Limb (tissue), 2 donors: Measurements from ENCODE around the gene CDH23.
A peak's percentile ranks its signal among the peaks of the same experiment; 100 is the strongest.
"Not testable (repeated sequence)": the region's sequence is repeated elsewhere in the genome, so short reads cannot be mapped to it uniquely, and the experiment has no call there.

Experiments used
- DNase-seq, 2 donors: peaks; one replicate each; pipeline ENCODE4 v3.0.0-alpha.2; 2016; ENCODE audit errors: extremely low spot score in 2 of 2

Gene CDH23

GRCh38 chr10:71600242-71600641, 203.5 kb downstream of the CDH23 start:
- not testable (repeated sequence) for DNase-seq

GRCh38 chr10:71600849-71601248, 204.1 kb downstream of the CDH23 start:
- DNase-seq, result no peak

DNA sequence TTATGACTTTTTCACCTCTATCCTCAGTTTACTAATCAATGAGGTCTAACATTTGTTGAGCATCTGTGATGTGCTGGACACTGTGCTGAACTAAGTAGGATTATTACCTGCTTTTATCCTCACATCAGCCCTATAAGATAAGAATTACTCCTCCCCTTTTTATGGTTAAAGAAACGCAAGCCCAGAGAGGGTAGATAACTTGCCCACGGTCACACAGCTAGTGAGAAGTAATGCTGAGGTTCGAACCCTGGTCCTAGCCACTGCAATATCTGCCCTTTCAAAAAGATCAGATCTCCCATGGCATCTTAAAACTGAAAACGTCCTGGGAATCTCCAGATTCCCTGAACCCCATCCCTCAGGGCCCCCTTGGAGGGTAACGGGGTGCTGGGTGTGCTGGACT, 204.6 kb downstream of the CDH23 start:
- DNase-seq, result no peak

DNA sequence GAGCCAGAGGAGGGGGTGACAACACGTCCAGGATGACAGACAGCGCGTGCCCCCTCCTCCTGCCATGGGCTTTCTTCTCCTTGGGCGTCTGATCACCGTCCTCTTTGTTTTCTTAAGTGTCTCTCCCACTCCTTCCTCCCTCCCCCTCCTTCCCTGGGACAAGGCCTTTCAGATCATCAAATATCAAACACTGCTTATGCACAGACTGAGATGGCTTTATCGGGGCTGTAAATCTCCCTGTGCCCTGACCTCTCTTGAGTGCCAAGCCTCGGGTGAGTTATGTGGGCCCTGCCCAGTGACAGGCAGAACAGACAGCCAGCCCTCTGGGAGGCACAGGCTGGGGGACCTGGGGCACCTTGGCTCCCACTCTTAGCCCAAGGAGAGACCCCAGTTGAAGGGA, 206.4 kb downstream of the CDH23 start:
- no peak for DNase-seq

DNA sequence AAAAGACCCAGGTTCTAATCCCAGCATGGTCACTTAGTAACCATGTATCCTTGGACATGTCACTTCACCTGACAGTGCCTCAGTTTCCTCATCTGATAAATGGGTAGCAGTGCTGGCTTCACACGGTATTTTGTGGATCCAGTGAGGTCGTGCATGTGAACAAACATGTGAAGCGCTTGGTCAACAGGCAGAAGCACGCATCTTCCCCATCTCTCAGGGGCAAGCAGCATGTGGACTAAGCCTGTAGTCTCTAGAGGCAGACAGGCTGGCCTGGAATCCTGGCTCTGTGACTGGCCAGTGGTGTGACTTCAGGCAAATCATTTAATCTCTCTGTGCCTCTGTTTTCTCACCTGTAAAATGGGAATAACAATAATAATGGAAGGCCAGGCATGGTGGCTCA, 207.0 kb downstream of the CDH23 start:
- no peak for DNase-seq

DNA sequence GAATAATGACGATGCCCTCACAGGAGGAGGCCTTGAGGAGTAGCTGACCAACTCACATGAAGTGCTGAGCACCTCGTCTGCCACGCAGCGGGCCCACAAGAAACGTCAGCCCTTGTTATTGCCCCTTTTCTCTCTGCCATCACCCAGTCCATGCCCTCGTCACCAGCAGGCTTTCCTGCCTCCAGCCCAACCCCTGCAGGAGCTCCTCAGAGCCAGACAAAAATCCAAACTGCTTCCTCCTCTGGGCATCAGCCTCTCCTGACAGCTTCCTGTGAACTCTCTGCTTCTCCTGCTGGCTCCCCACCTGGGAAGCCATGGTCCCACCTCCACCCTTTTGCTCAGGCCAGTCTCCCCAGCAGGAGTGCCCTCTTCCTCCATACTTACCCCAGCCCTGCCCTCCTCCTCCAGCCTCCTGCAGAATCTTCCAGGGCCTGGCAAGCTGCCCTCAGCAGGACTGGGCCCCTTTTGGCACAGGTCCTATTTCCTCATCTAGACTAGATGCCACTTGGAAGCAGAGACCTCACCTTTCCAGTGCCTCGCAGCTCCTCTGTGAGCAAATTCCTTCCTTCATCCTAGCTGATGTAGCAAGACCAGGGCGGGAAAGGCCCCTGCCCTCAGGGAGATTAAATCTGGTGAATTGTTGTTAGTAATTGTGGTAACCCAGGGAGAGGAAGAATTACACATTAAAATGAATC, 207.8 kb downstream of the CDH23 start:
- DNase-seq, result no peak

DNA sequence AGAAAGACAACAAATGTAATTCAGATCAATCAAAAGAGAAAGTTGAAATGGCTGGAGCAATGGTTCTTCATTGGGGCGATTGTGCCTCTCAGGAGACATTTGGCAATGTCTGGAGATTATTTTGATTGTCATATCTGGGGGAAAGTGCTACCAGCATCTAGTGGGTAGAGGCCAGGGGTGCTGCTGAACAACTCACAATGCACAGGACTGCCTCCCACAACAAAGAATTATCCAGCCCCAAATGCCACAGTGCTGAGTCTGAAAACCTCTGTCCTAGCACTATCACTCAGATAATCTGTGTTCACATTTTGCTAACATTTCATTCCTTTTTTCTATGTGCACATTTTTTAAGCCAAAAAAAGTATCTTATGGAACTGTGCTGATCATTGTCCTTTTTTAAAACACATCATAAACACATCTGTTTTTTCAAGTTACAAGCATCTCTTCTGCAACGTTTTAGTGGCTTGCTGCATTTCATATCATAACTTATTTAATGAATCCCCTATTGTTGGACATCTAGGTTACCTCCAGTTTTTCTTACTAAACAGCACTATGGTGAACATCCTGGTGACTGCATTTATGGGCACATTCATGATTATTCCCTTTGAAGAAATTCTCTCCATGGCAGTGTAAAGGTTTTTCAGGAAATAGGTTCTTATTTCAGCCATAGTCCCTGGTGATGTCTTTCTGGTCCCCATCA, 208.7 kb downstream of the CDH23 start:
- no peak for DNase-seq

- DNase-seq, result no peak
Observed at GRCh38 chr10:71606257-71607081, 209.7 kb downstream of the CDH23 start.

GRCh38 chr10:71607082-71607443, 210.3 kb downstream of the CDH23 start:
- no peak for DNase-seq

GRCh38 chr10:71608819-71609768, 212.4 kb downstream of the CDH23 start:
- peak; percentile 74 to 91 for DNase-seq

DNA sequence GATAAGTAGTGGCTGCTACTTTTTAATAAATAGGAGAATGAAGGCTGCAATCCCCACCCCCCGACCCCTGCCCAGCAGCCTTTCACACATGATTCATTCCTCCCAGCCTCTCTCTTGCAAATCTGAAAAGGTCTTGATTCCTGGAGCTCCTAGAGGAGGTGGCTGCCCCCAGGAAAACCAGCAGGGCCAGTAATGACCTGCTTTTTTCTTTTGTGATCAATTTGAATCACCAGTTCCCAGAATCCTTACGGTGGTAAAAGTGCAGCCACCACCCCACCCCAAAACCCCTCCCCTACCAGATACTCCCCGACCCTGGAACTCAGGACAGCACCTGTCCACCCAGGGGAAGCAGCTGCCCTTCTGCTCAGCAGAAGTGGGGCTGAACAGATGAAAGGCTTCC, 213.9 kb downstream of the CDH23 start:
- no peak for DNase-seq

GRCh38 chr10:71611131-71611530, 214.4 kb downstream of the CDH23 start:
- DNase-seq, result no peak

DNA sequence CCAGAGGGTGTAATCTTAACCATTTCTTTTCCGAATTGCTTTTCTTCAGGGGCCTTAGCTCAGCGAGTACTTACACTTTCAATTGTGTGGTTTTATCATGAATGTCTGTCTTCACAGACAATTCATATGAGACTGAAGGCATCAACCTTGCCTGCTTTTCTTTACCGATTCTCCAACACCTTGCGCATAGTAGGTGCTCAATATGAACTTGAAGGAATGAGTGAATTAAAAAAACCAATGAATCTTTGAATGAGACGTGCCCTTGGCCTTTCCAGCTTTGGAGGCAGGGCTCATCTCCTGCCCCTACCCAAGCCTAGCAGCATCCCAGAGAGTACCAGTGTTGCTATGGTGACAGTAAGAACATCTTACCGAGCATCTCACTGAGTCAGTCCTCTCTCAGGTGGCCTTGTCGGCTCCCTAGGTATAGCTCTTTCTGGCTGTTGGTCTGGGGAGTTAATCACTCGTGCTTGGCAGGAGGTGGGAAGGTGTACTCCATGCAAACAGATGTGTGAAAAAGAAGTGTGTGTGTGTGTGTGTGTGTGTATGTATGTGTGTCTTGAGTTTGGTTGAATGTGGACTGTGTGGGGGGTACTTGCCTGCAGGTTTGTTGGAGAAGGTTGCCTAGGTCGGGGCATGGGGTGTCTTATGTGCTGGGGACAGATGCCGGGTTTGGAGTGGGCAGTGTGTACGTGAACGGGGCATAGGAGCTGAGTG, 215.1 kb downstream of the CDH23 start:
- DNase-seq, result no peak

- DNase-seq, result no peak
Observed at GRCh38 chr10:71613261-71613777, 216.6 kb downstream of the CDH23 start.

- DNase-seq, result no peak
Observed at GRCh38 chr10:71613877-71614276, 217.2 kb downstream of the CDH23 start.

DNA sequence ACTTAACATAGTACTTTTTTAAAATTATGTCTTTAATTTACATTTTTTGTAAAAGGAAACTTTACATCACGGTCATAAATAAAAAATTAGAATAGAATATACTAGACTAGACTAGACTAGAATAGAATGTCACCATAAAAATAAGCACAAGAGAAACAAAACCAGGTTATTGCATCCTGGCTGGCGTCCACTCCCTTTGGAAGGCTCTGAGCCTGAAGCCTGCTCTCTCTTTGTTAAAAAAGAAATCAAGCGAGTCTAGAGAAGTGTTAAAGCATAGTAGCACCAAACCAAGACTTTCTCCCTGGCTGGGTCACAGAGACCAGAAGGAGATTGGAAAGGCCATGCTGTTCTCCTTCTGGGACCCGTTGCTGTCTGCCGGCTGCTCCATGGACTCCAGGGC, 218.2 kb downstream of the CDH23 start:
- no peak for DNase-seq

GRCh38 chr10:71615538-71616329, 219.0 kb downstream of the CDH23 start:
- DNase-seq, result no peak

DNA sequence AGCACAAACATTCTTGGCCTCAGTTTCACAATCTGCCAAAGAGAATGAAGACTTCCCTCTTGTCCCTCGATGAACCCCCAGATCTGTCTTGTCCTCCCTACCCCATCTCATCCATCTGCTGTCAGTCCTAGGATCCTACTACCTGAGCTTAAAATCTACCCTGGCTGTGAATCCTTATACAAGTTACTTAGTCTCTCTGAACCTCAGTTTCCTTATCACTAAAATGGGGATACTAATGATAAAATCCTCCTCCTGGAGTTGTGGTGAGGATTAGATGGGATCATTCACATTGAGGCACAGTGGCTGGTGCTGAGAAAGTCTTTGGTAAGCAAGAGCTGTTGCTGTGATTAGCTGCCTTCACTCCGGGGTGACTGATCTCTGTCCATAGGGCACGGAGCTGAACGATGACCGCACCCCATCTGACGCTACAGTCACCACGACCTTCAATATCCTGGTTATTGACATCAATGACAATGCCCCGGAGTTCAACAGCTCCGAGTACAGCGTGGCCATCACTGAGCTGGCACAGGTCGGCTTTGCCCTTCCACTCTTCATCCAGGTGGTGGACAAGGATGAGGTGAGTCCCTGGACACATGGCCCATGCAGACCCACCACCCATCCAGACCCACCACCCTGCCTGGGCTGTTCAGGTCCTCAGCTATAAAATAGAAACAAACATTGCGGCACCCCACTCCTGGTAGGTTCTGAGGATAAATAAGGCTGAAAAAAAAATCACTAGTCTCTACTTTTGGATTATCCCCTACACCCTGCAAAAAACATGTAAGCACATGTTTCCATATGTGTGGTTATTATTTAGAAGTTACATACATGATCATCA, 220.3 kb downstream of the CDH23 start:
- DNase-seq, result no peak

DNA sequence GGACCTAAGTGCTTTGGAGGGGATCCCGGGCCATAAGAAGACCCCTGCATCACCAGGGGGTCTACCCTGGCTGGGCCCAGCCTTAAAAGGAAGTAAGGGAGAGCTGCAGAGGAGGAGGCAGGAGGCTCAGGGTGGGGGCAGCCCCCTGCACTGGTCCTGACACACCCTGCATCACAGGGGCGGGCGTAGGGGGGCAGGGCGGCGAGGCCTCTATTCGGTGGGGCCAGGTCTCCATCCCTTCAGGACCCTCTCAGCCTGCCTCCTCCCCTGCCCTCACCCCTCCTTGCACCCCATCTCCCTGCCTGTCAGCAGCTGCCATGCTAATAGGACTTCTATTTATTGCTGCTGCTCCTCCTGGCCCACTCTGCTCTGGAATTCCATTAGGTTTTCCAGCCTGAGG, 221.5 kb downstream of the CDH23 start:
- DNase-seq, result no peak
